K562 (cell line): ENCODE measurements around the gene ZNRD2. TPM values are rescaled to one million over a fixed set of nuclear protein-coding genes. Genes with fewer than 3 reads are reported as not detected.

Experiments used
- CUX1 ChIP-seq: fragments of 200-800 bp; sonication (Bioruptor generic); IDR thresholded peaks from 2 replicates; pipeline ENCODE4 v1.6.1; 2016; ENCODE audit warnings: missing genetic modification characterization, missing compliant biosample characterization
- THRB ChIP-seq: fragments of 450-650 bp; formaldehyde crosslinking; conservative IDR thresholded peaks from 2 replicates; pipeline ENCODE4 v1.4.0; 2022; ENCODE audit warnings: mild to moderate bottlenecking, missing genetic modification characterization
- ZFX ChIP-seq: sonication (generic); formaldehyde crosslinking; IDR thresholded peaks from 2 replicates; pipeline ENCODE4 v1.8.0; 2022; ENCODE audit warnings: mild to moderate bottlenecking, missing genetic modification reagents, moderate library complexity
- polyA plus RNA-seq, 8 experiments: library from polyadenylated mRNA; depleted of rRNA in 4 of 8; stranded (reverse) in 5 of 8; unstranded in 3 of 8; fragments of >200 nt; fragmentation: Nextera tagmentation in 2 of 8; fragmentation: Illumina TruSeq in 1 of 8; extraction: Ambion mirVana in 2 of 8; extraction: Trizol in 1 of 8; gene quantifications; 2 replicates each; pipeline versions ENCODE4 v1.2.1 to v1.2.3, GENCODE V29; 2011 to 2014; ENCODE audit warnings: inconsistent platforms in 1 of 8, missing spikeins in 1 of 8
- total RNA-seq, 7 experiments: library from RNA; depleted of rRNA in 6 of 7; stranded (reverse); fragments of >200 nt in 6 of 7; fragmentation: Illumina TruSeq in 2 of 7; extraction: Trizol in 2 of 7; gene quantifications; 2 replicates each; pipeline versions ENCODE4 v1.2.1 to v1.2.3, GENCODE V29; 2011 to 2021; ENCODE audit warnings: low replicate concordance in 1 of 7

ZNRD2 gene
- total and polyA plus RNA-seq, 9 of the 15 experiments (the other 6 are each of a cell fraction or from before 2014, with no cell fraction given) = 13.4 to 129 (median 60.4) TPM

GRCh38 chr11:65553301-65554001 is 16.8 kb upstream of the ZNRD2 start (continued):
- TF ChIP-seq CUX1 (CRISPR knock-in tag) (no peak), THRB (no peak), ZFX (CRISPR knock-in tag) (peak; percentile 56)
